Measurements from ENCODE around the gene SSPN.
A peak's percentile ranks its signal among the peaks of the same experiment; 100 is the strongest.

Gene SSPN

DNA sequence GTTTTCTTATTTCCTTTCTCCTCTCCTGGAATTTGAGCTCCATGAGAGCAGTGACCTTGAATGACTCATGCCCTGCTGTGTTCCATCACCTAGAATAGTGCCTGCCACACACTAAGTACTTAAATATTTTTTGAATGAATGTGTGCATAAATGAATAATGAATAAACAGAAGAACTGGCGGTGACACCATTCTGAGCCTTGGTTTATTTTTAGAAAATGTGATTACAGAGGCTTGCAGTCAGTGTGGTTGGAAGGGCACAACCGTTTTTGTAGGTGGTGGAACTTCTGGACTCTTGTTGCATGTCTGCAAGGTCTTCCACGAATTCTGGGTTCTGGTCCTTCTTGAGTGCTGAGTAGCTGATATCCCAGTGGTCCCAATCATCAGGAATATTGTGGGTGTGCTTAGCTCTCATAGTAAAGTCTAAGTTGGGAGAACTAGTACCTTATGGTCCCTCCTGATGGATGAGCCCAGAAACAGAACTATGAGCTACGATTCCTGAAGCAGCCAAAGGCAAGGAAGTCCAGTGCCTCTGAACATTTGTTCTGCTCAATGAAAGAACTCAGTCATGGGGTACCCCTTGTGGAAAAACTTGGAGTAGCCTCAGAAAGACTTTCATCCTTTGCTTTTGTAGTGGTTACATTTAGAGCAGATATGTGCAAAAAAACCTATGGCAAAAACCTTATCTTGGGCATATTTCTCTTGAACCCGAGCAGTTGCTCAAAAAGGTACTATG, 41.8 kb upstream of the SSPN start:
- no peak for DNase-seq (ENCODE audit: low read depth)
- H3K4me3 ChIP-seq (ENCODE audit: low read depth, low read length): no peak overlapping the region
- TF ChIP-seq, protein P1, sequence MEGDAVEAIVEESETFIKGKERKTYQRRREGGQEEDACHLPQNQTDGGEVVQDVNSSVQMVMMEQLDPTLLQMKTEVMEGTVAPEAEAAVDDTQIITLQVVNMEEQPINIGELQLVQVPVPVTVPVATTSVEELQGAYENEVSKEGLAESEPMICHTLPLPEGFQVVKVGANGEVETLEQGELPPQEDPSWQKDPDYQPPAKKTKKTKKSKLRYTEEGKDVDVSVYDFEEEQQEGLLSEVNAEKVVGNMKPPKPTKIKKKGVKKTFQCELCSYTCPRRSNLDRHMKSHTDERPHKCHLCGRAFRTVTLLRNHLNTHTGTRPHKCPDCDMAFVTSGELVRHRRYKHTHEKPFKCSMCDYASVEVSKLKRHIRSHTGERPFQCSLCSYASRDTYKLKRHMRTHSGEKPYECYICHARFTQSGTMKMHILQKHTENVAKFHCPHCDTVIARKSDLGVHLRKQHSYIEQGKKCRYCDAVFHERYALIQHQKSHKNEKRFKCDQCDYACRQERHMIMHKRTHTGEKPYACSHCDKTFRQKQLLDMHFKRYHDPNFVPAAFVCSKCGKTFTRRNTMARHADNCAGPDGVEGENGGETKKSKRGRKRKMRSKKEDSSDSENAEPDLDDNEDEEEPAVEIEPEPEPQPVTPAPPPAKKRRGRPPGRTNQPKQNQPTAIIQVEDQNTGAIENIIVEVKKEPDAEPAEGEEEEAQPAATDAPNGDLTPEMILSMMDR (IDR thresholded peaks at IDR 0.05; ENCODE audit: insufficient read depth, low read depth, low read length, missing control alignments): no peak

DNA sequence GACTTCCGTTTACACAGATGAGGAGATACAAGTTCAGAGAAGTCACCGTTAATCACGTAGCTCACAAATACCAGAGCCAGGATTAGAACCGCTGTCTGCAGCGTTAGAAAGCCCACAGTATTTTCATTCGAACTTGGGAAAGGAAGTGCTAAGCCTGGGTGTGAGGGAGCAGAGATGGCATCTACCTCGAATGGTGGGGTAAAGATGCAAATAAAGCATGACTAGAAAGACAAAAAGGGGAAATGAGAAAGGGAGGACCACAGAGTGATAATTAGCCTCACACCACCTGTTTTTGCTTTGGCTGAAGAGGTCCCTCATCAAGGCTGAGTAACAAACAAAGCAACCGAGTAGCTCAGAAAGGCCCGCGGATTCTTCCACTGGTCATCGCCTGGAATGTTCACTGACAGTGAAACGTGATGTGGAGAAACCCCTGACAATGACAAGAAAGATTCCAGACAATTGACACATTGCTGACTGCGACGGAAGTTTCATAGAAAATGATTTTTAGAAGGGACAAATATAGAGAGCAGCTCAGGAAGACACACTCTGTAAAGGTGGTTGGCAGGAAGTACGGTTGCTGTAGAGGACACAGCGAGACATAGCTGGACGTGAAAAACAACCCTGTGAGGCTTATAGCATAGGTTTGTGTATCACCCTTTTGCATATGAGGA, 39.0 kb upstream of the SSPN start:
- TF ChIP-seq, protein P1 (IDR thresholded peaks at IDR 0.05; ENCODE audit: insufficient read depth, low read depth, low read length, missing control alignments): no peak
- DNase-seq (ENCODE audit: low read depth): peak; percentile 96
- peak overlapping the region; percentile 31 for H3K4me3 ChIP-seq (ENCODE audit: low read depth, low read length)

DNA sequence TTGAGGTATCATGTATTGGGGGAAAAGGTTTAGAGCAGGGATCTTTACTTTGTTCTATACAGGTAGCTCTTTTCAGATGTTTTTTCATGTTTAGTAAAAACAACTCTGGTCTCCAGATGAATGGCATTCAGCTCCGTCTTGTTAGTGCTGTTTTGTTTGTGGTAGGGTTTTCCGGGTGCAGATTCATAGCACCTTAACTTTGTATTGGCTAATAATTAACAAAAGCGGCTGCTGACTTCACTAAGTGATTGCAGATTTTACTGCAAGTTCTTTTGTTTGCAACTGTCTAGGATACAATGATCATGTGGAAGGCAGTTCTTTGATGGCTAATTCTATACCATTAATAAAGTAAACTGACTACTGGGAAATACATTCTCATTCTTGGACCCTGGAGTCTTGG, 38.4 kb upstream of the SSPN start:
- no peak for DNase-seq (ENCODE audit: low read depth)
- TF ChIP-seq, protein P1 (IDR thresholded peaks at IDR 0.05; ENCODE audit: insufficient read depth, low read depth, low read length, missing control alignments): no peak
- H3K4me3 ChIP-seq (ENCODE audit: low read depth, low read length): peak overlapping the region; percentile 31; the same call in 1 of the 2 replicates

DNA sequence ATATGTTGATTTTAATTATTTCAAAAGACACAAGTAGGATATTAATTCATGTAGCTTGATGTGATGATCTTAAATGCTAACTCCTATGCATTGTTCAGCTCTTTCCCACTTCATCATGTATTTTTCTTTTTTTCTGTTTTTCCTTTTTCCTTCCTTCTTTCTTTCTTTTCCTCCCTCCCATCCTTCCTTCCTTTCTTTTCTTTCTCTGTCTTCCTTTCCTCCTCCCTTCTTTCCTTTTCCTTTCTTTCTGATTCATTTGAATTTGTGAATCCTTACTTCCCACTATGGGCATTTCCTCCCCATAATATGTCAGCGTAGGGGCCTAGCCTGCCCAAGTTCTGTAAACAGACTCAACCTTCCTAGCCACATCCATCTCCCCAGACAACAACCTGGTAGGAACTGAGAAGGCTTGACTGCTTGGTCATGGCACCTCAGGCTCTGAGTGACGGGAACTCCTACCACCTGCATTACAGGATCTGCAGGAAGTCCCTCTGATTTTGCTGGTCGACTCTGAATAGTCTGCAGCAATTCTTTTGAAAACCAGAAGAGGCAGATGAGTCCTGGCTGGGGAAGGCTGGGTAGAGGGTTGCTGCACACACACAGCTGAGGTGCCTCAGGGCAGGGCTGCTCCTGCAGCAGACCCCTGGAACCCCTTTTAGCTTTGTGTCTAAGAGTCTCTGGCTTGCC, 37.2 kb upstream of the SSPN start:
- DNase-seq (ENCODE audit: low read depth): peak; percentile 78
- TF ChIP-seq, protein P1 (IDR thresholded peaks at IDR 0.05; ENCODE audit: insufficient read depth, low read depth, low read length, missing control alignments): peak; percentile 12

DNA sequence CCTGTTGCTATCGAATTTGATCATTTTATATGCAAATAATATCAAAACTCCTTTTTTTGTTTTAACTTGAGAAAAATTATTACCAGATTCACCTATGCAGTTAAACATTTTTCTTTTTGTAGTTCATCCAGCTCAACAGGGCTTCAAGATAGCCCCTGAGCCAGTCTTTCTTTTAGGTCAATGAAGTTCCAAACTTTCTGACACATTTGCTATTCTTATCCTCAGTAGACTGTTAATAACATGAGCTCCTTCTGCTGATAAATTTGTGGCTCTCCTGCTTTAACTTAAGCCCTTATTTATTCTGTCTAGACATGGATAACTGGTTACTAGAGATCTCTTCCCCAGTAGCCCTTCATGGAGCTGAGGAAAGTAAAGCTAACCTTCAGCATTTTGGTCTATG, 33.2 kb upstream of the SSPN start:
- TF ChIP-seq, protein P1 (IDR thresholded peaks at IDR 0.05; ENCODE audit: insufficient read depth, low read depth, low read length, missing control alignments): no peak
- no peak for DNase-seq (ENCODE audit: low read depth)
- no peak overlapping the region for H3K4me3 ChIP-seq (ENCODE audit: low read depth, low read length)

More for the DNA sequence above, 37.2 kb upstream of the SSPN start:
- no peak overlapping the region for H3K4me3 ChIP-seq (ENCODE audit: low read depth, low read length)

DNA sequence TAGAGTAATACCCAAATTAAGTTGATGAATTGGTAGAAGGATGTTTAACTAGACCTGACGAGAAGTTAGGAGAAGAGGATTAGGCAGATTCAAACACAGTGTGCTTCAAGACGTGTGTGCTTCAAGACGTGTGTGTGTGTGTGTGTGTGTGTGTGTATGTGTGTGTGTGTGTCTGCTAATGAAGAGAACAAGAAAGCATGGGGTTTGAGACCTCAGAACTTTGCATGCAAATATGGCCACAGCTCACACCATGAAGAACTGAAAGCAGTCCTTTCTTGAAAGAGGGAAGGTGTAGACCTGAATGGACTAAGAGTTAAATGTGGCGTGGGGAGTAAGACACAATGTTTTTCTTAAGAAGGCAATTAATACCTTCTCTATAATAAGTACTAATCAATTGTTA, 32.5 kb upstream of the SSPN start:
- peak; percentile 87 for DNase-seq (ENCODE audit: low read depth)
- TF ChIP-seq, protein P1 (IDR thresholded peaks at IDR 0.05; ENCODE audit: insufficient read depth, low read depth, low read length, missing control alignments): no peak

More for the DNA sequence above, 32.5 kb upstream of the SSPN start:
- no peak overlapping the region for H3K4me3 ChIP-seq (ENCODE audit: low read depth, low read length)

All from GM12865 (cell line).